ENCODE results near the gene NID2.

NID2 gene

DNA sequence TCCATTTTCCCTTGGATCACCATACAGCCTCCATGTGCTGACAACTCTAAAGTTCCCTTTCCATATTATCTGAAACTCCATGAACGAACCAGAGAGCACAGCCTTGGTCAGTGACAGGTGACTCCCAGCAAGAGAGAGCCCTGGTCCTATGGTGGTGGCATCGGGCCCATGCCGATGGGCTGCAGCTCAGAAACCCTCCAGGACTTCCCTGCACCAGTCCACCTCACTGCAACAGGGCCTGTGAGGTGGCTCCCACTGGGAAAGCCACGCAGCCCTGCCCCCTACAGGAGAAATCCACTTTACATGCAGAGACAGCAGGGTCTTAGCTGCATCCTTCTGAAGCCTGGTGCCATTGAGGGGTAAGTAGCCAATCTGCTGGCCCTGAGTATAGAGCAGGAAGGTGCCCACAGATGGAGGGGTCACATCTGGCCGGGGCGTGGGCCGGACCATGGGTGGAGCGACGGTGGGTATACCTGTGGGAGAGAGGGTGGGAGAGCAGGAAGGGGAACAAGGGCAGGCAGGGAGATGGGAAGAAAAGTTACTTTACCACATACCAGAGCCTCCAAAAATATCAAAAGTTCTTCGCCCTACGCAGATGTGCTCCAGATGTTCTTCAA lies 54.8 kb downstream of the NID2 start:
- TF ChIP-seq FOXP2 (optimal IDR thresholded peaks at IDR 0.05; ENCODE audit: borderline replicate concordance, extremely low read depth, extremely low read length, insufficient read depth) (no peak), TAF1 (IDR thresholded peaks at IDR 0.05; ENCODE audit: borderline replicate concordance, insufficient read depth, low read length) (no peak), POLR2AphosphoS5 (IDR thresholded peaks at IDR 0.05; ENCODE audit: low read depth, low read length) (no peak), SIN3A (IDR thresholded peaks at IDR 0.05; ENCODE audit: borderline replicate concordance, insufficient read depth, low read length) (no peak)
- TF ChIP-seq, protein P1, sequence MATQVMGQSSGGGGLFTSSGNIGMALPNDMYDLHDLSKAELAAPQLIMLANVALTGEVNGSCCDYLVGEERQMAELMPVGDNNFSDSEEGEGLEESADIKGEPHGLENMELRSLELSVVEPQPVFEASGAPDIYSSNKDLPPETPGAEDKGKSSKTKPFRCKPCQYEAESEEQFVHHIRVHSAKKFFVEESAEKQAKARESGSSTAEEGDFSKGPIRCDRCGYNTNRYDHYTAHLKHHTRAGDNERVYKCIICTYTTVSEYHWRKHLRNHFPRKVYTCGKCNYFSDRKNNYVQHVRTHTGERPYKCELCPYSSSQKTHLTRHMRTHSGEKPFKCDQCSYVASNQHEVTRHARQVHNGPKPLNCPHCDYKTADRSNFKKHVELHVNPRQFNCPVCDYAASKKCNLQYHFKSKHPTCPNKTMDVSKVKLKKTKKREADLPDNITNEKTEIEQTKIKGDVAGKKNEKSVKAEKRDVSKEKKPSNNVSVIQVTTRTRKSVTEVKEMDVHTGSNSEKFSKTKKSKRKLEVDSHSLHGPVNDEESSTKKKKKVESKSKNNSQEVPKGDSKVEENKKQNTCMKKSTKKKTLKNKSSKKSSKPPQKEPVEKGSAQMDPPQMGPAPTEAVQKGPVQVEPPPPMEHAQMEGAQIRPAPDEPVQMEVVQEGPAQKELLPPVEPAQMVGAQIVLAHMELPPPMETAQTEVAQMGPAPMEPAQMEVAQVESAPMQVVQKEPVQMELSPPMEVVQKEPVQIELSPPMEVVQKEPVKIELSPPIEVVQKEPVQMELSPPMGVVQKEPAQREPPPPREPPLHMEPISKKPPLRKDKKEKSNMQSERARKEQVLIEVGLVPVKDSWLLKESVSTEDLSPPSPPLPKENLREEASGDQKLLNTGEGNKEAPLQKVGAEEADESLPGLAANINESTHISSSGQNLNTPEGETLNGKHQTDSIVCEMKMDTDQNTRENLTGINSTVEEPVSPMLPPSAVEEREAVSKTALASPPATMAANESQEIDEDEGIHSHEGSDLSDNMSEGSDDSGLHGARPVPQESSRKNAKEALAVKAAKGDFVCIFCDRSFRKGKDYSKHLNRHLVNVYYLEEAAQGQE (IDR thresholded peaks at IDR 0.05; ENCODE audit: insufficient read depth in 1 of 2, low read depth in 2 of 2, low read length in 2 of 2): no peak

DNA sequence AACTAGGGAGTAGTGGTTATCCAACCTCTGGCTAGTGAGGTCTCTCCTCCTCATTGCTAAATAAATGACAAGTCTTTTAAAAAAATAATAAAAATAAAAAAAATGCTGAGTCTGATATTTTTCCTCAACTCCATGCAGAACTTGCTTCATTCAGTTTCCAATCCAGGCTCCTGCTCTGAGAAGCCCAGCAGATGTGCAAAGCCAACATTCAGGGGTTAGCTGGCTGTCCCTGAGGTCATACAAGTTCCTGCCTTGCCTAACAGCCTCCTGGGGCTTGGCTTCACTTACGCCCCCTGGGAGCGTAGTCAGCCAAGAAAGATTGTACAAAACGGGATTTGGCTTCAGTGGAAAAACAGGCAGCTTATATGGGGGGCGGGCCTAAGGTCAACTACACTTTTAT lies 56.2 kb downstream of the NID2 start:
- TF ChIP-seq, protein P1 (IDR thresholded peaks at IDR 0.05; ENCODE audit: insufficient read depth in 1 of 2, low read depth in 2 of 2, low read length in 2 of 2): no peak
- no peak for TF ChIP-seq SIN3A (IDR thresholded peaks at IDR 0.05; ENCODE audit: borderline replicate concordance, insufficient read depth, low read length)
- TF ChIP-seq POLR2AphosphoS5 (IDR thresholded peaks at IDR 0.05; ENCODE audit: low read depth, low read length): no peak
- no peak for TF ChIP-seq FOXP2 (optimal IDR thresholded peaks at IDR 0.05; ENCODE audit: borderline replicate concordance, extremely low read depth, extremely low read length, insufficient read depth)
- no peak for TF ChIP-seq TAF1 (IDR thresholded peaks at IDR 0.05; ENCODE audit: borderline replicate concordance, insufficient read depth, low read length)

DNA sequence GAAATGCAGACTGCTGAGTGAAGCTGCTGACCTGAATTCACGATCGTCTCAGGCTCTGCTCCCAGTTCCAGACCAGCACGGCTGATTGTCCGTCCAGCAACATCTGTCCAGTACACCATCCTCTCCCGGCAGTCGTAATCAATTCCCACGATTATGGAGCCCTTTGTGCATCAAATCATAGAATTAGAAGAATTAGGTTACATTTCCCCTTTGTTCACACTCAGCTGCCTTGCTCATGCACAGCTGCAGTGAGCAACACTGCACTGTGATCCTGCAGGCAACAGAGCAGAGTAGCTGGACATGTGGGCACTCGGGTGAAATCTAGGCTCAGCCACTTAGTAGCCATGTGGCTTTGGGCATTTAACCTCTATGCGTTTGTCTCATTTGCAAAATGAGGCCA lies 57.3 kb downstream of the NID2 start:
- TF ChIP-seq FOXP2 (optimal IDR thresholded peaks at IDR 0.05; ENCODE audit: borderline replicate concordance, extremely low read depth, extremely low read length, insufficient read depth): no peak
- TF ChIP-seq SIN3A (IDR thresholded peaks at IDR 0.05; ENCODE audit: borderline replicate concordance, insufficient read depth, low read length): no peak
- no peak for TF ChIP-seq TAF1 (IDR thresholded peaks at IDR 0.05; ENCODE audit: borderline replicate concordance, insufficient read depth, low read length)

DNA sequence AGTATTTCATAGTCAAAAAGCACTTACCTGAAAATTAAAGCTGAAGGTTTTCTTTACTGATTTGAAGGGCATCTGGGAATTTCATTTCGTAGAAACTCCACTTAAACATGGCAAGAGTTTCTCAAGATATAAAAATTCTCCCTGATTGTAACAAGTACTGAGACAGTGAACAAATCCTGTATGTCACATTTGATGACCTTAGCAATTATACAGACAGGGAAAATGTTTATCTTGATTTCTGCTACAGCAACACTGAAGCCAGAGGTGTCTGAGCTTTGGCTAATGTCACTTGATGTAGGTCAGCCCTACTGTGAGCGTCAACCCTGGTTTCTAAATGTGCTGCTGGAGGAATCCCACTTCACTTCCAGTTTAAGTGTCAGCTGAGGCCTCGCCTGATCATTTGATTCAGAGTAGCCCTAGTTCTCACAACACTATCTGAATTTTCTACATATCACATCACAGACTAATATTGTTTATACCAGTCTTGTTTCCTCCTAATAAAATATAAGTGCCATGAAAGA lies 58.6 kb downstream of the NID2 start:
- no peak for TF ChIP-seq FOXP2 (optimal IDR thresholded peaks at IDR 0.05; ENCODE audit: borderline replicate concordance, extremely low read depth, extremely low read length, insufficient read depth)
- TF ChIP-seq SIN3A (IDR thresholded peaks at IDR 0.05; ENCODE audit: borderline replicate concordance, insufficient read depth, low read length): no peak
- TF ChIP-seq POLR2AphosphoS5 (IDR thresholded peaks at IDR 0.05; ENCODE audit: low read depth, low read length): no peak
- TF ChIP-seq, protein P1 (IDR thresholded peaks at IDR 0.05; ENCODE audit: insufficient read depth in 1 of 2, low read depth in 2 of 2, low read length in 2 of 2): no peak
- no peak for TF ChIP-seq TAF1 (IDR thresholded peaks at IDR 0.05; ENCODE audit: borderline replicate concordance, insufficient read depth, low read length)

DNA sequence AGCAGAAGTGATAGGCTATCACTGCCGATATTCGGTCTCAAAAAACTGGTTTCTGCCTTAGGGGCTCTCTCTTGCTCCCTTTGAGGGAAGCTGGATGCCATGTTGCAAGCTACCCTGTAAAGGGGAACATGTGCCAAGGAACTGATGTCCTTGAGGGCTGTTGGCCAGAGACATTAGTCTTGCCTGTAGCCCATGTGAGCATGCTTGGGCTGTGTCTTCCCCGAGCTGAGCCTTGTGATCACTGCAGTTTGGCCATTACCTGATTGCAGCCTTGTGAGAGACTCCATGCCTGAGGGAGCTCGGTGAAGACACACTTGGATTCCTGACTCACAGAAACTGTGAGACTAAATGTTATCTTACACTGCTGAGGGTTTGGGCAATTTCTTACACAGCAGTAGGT lies 60.7 kb downstream of the NID2 start:
- TF ChIP-seq POLR2AphosphoS5 (IDR thresholded peaks at IDR 0.05; ENCODE audit: low read depth, low read length): no peak
- TF ChIP-seq TAF1 (IDR thresholded peaks at IDR 0.05; ENCODE audit: borderline replicate concordance, insufficient read depth, low read length): no peak
- no peak for TF ChIP-seq FOXP2 (optimal IDR thresholded peaks at IDR 0.05; ENCODE audit: borderline replicate concordance, extremely low read depth, extremely low read length, insufficient read depth)
- TF ChIP-seq, protein P1 (IDR thresholded peaks at IDR 0.05; ENCODE audit: insufficient read depth in 1 of 2, low read depth in 2 of 2, low read length in 2 of 2): no peak
- no peak for TF ChIP-seq SIN3A (IDR thresholded peaks at IDR 0.05; ENCODE audit: borderline replicate concordance, insufficient read depth, low read length)

Measured in PFSK-1 (cell line).